Fibroblast of lung (primary cell): Measurements from ENCODE around the gene BARX2.

Experiments
- EZH2 ChIP-seq: IDR thresholded peaks from 2 replicates; pipeline ENCODE4 v1.5.1; 2012; ENCODE audit warnings: low read length, control low read depth, mild to moderate bottlenecking; ENCODE audit errors: missing control alignments
- TF ChIP-seq, protein P1 (sequence below), 2 donors: IDR thresholded peaks in 1 of 2; conservative IDR thresholded peaks in 1 of 2; 1 replicate in 1 of 2; 2 replicates in 1 of 2; pipeline ENCODE4 v1.5.1; 2011 to 2012; ENCODE audit warnings: low read length in 2 of 2, control low read depth in 1 of 2, inconsistent platforms in 1 of 2, low read depth in 1 of 2, mild to moderate bottlenecking in 1 of 2

DNA sequence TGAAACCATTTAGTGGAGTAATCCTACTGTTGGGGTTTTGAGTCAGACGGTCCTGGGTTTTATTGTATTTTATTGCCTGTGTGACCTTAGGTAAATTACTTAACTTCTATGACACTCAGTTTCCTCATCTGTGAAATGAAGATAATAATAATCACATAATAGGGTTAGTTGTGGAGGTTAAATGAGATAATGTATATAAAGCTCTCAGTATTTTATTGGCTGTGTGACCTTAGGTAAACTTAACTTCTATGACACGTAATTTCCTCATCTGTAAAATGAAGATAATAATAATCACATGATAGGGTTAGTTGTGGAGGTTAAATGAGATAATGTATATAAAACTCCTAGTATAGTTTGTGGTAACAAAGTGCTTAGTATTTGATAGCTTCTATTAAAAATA lies 13.2 kb downstream of the BARX2 start:
- TF ChIP-seq, protein P1, sequence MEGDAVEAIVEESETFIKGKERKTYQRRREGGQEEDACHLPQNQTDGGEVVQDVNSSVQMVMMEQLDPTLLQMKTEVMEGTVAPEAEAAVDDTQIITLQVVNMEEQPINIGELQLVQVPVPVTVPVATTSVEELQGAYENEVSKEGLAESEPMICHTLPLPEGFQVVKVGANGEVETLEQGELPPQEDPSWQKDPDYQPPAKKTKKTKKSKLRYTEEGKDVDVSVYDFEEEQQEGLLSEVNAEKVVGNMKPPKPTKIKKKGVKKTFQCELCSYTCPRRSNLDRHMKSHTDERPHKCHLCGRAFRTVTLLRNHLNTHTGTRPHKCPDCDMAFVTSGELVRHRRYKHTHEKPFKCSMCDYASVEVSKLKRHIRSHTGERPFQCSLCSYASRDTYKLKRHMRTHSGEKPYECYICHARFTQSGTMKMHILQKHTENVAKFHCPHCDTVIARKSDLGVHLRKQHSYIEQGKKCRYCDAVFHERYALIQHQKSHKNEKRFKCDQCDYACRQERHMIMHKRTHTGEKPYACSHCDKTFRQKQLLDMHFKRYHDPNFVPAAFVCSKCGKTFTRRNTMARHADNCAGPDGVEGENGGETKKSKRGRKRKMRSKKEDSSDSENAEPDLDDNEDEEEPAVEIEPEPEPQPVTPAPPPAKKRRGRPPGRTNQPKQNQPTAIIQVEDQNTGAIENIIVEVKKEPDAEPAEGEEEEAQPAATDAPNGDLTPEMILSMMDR (conservative IDR thresholded peaks at IDR 0.05 in 1 of 2, IDR thresholded peaks at IDR 0.05 in 1 of 2; ENCODE audit: low read depth in 1 of 2, low read length in 2 of 2): no peak
- TF ChIP-seq EZH2: no peak
